ENCODE results near the gene VGLL1. TPM values are rescaled to one million over a fixed set of nuclear protein-coding genes. Genes with fewer than 3 reads are reported as not detected.

The VGLL1 gene, protein sequence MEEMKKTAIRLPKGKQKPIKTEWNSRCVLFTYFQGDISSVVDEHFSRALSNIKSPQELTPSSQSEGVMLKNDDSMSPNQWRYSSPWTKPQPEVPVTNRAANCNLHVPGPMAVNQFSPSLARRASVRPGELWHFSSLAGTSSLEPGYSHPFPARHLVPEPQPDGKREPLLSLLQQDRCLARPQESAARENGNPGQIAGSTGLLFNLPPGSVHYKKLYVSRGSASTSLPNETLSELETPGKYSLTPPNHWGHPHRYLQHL
- total RNA-seq, result under 1 TPM in 1 of 9 donors, not detected in 8; 0.62 TPM
- not detected for polyA plus RNA-seq
- long read RNA-seq, donor 1, result 0 reads
- long read RNA-seq, donor 2, result 0 reads
- long read RNA-seq, donor 3, result 0 reads

DNA sequence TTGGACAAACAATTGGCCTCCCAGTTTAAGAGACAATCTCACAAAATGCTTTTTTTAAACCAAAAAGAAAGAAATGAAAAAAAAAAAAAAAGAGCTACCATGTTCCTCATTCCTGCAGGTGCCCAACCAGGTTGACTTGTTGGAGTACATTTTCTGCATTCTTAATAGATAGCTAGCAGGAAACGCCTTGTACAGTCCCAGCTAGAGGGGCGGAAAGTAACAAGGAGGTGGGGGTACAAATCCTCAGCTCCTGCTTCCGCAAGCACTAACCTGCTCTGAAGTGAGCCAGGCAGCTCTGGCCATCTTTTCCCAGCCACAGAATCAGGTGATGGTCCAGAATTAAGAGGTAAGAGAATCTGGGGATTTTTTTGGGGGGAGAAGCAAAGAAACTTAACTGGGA is at the start of gene VGLL1:
VGLL1 (plus strand) TSS at position 265 of the 400 bp plus-strand sequence. CDS start 3,806 bp downstream, outside the sequence.
- no peak for TF ChIP-seq POLR2A (IDR thresholded peaks at IDR 0.05)
- TF ChIP-seq, protein P1, sequence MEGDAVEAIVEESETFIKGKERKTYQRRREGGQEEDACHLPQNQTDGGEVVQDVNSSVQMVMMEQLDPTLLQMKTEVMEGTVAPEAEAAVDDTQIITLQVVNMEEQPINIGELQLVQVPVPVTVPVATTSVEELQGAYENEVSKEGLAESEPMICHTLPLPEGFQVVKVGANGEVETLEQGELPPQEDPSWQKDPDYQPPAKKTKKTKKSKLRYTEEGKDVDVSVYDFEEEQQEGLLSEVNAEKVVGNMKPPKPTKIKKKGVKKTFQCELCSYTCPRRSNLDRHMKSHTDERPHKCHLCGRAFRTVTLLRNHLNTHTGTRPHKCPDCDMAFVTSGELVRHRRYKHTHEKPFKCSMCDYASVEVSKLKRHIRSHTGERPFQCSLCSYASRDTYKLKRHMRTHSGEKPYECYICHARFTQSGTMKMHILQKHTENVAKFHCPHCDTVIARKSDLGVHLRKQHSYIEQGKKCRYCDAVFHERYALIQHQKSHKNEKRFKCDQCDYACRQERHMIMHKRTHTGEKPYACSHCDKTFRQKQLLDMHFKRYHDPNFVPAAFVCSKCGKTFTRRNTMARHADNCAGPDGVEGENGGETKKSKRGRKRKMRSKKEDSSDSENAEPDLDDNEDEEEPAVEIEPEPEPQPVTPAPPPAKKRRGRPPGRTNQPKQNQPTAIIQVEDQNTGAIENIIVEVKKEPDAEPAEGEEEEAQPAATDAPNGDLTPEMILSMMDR (IDR thresholded peaks at IDR 0.05), result no peak
- Histone ChIP-seq H3K27me3 (peaks cover 0 to 7% (median 0%) of the 10 kb centered on the region in 9 donors), H3K4me1 (peaks cover 0 to 2% (median 0%) of the 10 kb centered on the region in 12 donors), H3K9me3 (no peaks in the 10 kb centered on the region), H3K4me3 (no peak within 1 kb of the TSS), H3K36me3 (no peaks in the 10 kb centered on the region), H3K27ac (no peak within 1 kb of the TSS)
- ATAC-seq (no peak), DNase-seq (no peak)
- intact Hi-C loops (cut with DNase I), result no loop called here
- 81 to 88% (median 82%) methylated on average over 3 of the region's 3 CpGs for WGBS, 4 donors

DNA sequence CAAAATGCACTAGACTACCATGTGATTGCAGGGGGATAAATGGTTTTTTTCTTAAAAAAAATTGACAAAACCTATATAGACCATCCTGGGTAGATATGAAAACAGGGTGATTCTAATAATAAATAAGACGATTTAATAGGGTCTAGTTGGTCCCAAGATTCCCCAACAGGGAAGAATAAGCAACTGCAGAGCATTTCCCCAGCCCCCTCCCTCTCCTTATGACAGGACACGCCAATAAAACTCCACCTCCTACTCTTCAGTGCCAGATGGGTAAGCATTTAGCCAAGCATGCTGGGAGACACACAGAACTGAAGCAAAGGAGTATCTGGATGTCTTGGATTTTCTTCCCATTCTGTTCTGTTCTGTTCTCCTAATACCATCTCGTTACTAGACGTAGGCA is 44.4 kb upstream of the VGLL1 start, which contains the start of gene BRS3:
BRS3 (plus strand) TSS at position 301 of the 400 bp plus-strand sequence. CDS start 168 bp downstream, outside the sequence.
- H3K27ac ChIP-seq, result no peak within 1 kb of the TSS
- intact Hi-C loops (cut with DNase I), result loop anchor here in 1 of 10 donors (10.0 kb wide), 1 partner anchor 213 kb away; no protein-coding TSS in a partner anchor
- no peaks in the 10 kb centered on the region for H3K36me3 ChIP-seq
- no peaks in the 10 kb centered on the region for H3K4me1 ChIP-seq
- TF ChIP-seq, protein P1 (IDR thresholded peaks at IDR 0.05), result no peak
- no peak for TF ChIP-seq POLR2A (IDR thresholded peaks at IDR 0.05)
- 52 to 70% (median 57%) methylated on average over 4 of the region's 4 CpGs for WGBS, 4 donors
- ATAC-seq (no peak), DNase-seq (no peak)
- no peak within 1 kb of the TSS for H3K4me3 ChIP-seq
- H3K9me3 ChIP-seq, result no peaks in the 10 kb centered on the region
- peaks cover 0 to 60% (median 0%) of the 10 kb centered on the region in 9 donors for H3K27me3 ChIP-seq

DNA sequence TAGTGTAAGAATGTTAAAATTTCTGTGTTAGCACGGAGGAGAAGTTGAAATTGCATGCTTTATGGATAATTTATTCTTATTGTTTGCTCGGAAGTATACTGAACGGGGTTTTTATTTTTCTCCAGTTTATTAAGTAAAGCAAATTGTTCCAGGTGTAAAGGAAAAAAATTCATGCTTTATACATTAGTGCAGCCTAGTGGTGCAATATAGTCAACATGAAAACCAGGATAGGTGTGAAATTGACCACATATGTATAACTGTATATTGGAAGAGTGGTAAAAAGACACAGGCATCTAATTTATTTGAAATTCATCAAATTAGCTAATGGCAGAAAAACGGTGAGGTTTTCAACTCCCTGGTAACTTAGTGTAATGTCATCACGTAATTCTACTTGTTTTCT is 43.3 kb upstream of the VGLL1 start:
- intact Hi-C loops (cut with DNase I), result loop anchor here in 1 of 10 donors (10.0 kb wide), 1 partner anchor 214 kb away; no protein-coding TSS in a partner anchor
- Histone ChIP-seq H3K4me1 (no peaks in the 10 kb centered on the region), H3K9me3 (no peaks in the 10 kb centered on the region), H3K36me3 (no peaks in the 10 kb centered on the region), H3K27ac (no peak overlapping the region), H3K4me3 (no peak overlapping the region), H3K27me3 (peaks cover 0 to 61% (median 0%) of the 10 kb centered on the region in 9 donors)
- 45 to 56% (median 48%) methylated on average over 5 of the region's 5 CpGs for WGBS, 4 donors
- no peak for TF ChIP-seq POLR2A (IDR thresholded peaks at IDR 0.05)
- TF ChIP-seq, protein P1 (IDR thresholded peaks at IDR 0.05), result no peak
- DNase-seq (no peak), ATAC-seq (no peak)

DNA sequence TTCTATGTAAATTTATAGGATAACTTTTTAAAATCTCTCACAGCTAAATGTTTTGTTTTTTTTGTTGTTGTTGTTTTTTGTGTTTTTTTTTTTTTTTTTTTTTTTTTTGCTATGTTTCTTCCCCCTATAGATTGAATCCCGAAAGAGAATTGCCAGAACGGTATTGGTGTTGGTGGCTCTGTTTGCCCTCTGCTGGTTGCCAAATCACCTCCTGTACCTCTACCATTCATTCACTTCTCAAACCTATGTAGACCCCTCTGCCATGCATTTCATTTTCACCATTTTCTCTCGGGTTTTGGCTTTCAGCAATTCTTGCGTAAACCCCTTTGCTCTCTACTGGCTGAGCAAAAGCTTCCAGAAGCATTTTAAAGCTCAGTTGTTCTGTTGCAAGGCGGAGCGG is 40.2 kb upstream of the VGLL1 start:
- Histone ChIP-seq H3K9me3 (no peaks in the 10 kb centered on the region), H3K36me3 (no peaks in the 10 kb centered on the region), H3K4me3 (no peak overlapping the region), H3K27me3 (peaks cover 0 to 50% (median 0%) of the 10 kb centered on the region in 9 donors), H3K4me1 (peaks cover 0 to 7% (median 0%) of the 10 kb centered on the region in 12 donors), H3K27ac (no peak overlapping the region)
- DNase-seq, result no peak
- WGBS, 4 donors, result 59 to 67% (median 62%) methylated on average over 6 of the region's 6 CpGs
- intact Hi-C loops (cut with DNase I), result loop anchor here in 2 of 10 donors (10.0 kb wide), 2 partner anchors 227 to 337 kb away; no protein-coding TSS in a partner anchor
- ATAC-seq, result no peak
- no peak for TF ChIP-seq POLR2A (IDR thresholded peaks at IDR 0.05)
- TF ChIP-seq, protein P1 (IDR thresholded peaks at IDR 0.05), result no peak
